ENCODE data around the gene PTPRN2.

PTPRN2 gene

DNA sequence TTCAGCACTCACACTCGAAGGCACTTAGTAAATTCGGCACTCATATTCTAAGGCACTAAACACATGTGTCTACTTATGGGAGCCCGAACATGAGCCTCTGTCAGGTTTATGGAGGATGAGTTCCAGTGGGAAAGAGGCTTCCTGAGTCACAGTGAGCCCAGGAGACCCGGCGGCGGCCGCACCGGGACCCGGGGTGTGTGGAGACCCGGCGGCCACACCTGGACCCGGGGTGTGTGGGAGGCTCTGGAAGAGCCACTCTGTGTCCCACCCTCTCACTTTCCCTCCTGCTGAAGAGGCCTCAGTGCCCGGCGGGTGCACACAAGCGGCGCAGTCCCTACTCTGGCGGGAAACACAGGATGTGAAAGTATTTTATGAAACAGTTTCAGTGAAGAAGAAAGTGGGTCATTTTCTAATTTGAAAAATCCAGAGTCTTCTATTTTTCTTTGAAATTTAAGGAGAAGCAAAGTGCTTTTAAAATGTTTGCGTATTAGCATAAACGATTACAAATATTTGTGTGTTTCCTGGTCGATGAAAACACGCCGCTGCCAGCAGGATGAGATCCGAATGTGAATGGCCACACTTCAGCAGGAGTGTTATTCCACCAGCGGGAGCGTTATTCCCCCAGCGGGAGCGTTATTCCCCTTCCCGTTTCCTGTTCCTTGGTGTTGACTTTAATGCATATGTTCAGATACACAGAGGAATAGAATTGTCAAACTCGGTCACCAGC lies 625.7 kb downstream of the PTPRN2 start:
- DNase-seq (ENCODE audit: low read depth) = no peak
- no peak overlapping the region for H3K4me3 ChIP-seq (ENCODE audit: low read depth, low read length)
- no peak for TF ChIP-seq MYC (IDR thresholded peaks at IDR 0.05; ENCODE audit: low read depth, low read length)
- TF ChIP-seq, protein P1, sequence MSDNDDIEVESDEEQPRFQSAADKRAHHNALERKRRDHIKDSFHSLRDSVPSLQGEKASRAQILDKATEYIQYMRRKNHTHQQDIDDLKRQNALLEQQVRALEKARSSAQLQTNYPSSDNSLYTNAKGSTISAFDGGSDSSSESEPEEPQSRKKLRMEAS (IDR thresholded peaks at IDR 0.05; ENCODE audit: low read depth, low read length) = no peak
- TF ChIP-seq, protein P2, sequence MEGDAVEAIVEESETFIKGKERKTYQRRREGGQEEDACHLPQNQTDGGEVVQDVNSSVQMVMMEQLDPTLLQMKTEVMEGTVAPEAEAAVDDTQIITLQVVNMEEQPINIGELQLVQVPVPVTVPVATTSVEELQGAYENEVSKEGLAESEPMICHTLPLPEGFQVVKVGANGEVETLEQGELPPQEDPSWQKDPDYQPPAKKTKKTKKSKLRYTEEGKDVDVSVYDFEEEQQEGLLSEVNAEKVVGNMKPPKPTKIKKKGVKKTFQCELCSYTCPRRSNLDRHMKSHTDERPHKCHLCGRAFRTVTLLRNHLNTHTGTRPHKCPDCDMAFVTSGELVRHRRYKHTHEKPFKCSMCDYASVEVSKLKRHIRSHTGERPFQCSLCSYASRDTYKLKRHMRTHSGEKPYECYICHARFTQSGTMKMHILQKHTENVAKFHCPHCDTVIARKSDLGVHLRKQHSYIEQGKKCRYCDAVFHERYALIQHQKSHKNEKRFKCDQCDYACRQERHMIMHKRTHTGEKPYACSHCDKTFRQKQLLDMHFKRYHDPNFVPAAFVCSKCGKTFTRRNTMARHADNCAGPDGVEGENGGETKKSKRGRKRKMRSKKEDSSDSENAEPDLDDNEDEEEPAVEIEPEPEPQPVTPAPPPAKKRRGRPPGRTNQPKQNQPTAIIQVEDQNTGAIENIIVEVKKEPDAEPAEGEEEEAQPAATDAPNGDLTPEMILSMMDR (IDR thresholded peaks at IDR 0.05; ENCODE audit: low read depth, low read length) = no peak
- TF ChIP-seq POLR2A (IDR thresholded peaks at IDR 0.05; ENCODE audit: extremely low read depth, insufficient read length) = no peak

DNA sequence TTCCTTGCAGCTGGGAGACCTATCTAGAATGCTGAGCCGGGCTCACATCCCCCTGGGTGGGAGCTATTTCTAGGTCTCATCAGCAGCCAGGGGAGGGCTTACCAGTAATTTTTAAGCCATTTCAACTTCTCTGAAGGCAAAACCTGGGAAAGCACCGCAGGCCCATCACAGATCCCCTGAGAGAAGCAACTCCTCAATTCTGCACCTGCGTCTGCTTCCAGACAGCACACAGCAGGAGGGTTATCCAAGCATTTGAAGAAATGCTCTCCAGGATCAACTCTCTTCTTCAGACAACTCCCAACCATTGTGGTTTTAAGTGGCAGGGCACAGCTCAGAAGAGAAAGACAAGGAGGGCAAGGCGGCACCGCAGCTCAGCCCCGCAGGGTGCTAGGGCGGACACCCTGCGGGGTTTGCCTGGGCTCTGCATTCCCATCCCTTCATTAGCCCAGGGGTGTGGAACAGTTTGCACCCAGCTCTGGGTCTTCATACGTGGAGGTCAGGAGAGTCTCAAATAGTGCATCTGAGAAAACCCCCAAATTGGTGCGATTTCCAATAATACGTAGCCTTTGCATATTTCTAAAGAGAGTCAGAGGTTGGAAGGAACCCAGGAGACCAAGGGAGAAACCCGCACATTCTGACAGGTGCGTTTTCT lies 632.1 kb downstream of the PTPRN2 start:
- DNase-seq (ENCODE audit: low read depth) = no peak
- TF ChIP-seq, protein P2 (IDR thresholded peaks at IDR 0.05; ENCODE audit: low read depth, low read length) = no peak
- TF ChIP-seq MYC (IDR thresholded peaks at IDR 0.05; ENCODE audit: low read depth, low read length) = no peak
- no peak for TF ChIP-seq POLR2A (IDR thresholded peaks at IDR 0.05; ENCODE audit: extremely low read depth, insufficient read length)
- TF ChIP-seq, protein P1 (IDR thresholded peaks at IDR 0.05; ENCODE audit: low read depth, low read length) = no peak
- no peak overlapping the region for H3K4me3 ChIP-seq (ENCODE audit: low read depth, low read length)

DNA sequence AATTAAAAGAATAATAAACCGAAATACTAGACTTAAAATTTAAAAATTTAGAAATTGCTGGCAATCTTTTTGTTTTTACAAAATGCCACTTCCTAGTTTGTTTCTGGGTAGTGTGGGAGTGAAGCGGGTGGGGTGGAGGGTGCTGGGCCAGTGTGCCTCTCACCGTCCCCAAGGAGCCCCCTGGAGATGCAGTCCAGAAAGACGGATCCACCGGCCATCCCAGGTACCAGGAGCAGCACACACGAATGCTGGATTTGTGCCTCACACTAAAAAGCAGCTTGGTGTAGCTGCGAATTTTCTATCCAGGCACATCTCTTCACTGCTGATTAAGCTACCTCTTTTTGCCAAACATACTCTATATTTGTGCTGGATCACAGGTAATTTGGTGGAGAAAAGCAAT lies 632.7 kb downstream of the PTPRN2 start:
- DNase-seq (ENCODE audit: low read depth) = no peak
- TF ChIP-seq, protein P1 (IDR thresholded peaks at IDR 0.05; ENCODE audit: low read depth, low read length) = no peak
- TF ChIP-seq MYC (IDR thresholded peaks at IDR 0.05; ENCODE audit: low read depth, low read length) (no peak), POLR2A (IDR thresholded peaks at IDR 0.05; ENCODE audit: extremely low read depth, insufficient read length) (no peak)
- TF ChIP-seq, protein P2 (IDR thresholded peaks at IDR 0.05; ENCODE audit: low read depth, low read length) = no peak
- H3K4me3 ChIP-seq (ENCODE audit: low read depth, low read length) = no peak overlapping the region

DNA sequence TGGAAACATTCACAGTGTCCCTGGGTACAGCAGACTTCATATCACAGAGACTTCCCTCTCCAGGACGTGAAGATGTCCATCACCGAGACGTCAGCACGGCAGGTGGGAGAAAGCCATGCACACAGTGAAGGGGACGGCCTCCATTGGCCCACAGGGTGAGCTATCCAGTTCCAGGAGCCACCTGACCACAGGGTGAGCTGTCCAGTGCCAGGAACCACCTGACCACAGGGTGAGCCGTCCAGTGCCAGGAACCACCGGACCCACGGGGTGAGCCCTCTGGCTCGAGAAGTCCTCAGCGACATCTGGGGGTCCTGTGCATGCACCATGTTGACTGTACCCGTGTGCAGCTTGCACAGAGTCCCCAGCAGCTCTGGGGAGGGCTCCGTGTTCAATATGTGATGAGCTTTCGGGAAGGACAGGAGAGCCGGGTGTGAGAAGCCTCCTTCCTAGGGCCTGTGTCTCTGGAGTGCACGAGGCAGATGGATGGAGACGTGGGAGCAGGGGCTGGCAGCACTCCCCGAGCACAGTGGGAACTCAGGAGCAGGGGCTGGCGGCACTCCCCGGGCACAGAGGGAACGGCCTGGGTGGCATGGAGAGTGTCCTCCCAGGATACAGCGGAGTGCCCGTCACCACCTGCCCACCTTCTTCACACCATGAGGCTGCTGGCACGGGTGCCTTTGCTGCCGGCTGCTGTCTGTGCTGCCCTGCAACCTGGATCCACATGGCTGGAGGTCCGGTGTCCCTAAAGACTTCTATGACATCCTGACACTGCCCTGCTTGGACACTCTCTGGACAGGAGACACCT lies 634.6 kb downstream of the PTPRN2 start:
- H3K4me3 ChIP-seq (ENCODE audit: low read depth, low read length) = no peak overlapping the region
- DNase-seq (ENCODE audit: low read depth) = no peak
- no peak for TF ChIP-seq POLR2A (IDR thresholded peaks at IDR 0.05; ENCODE audit: extremely low read depth, insufficient read length)
- TF ChIP-seq, protein P1 (IDR thresholded peaks at IDR 0.05; ENCODE audit: low read depth, low read length) = no peak
- TF ChIP-seq, protein P2 (IDR thresholded peaks at IDR 0.05; ENCODE audit: low read depth, low read length) = no peak
- no peak for TF ChIP-seq MYC (IDR thresholded peaks at IDR 0.05; ENCODE audit: low read depth, low read length)

DNA sequence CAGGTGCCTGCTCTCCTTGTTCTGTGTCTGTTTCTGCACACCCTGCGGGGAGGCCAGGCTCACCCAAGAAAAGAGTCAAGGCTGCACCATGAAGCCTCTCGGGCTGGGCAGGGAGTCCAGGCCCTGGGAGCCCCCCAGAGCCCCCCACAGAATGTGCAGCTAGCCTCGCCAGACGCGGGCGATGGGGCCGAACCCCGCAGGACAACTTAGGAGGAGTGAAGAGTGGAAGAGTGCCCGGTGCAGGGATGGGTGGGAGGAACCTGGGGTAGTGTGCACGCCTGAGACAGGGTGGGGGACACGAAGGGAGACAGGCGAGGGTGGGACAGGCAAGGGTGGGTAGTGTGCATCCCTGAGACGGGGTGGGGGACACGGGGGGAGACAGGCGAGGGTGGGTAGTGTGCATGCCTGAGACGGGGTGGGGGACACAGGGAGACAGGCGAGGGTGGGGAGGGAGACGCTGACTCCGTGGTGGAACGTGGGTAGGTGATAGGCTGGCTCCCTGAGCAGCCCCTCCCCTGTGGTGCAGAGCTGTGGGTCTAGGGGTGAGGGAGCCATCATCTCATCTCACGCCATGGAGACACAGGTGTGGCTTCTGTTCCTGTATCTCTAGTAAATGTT lies 635.5 kb downstream of the PTPRN2 start:
- TF ChIP-seq MYC (IDR thresholded peaks at IDR 0.05; ENCODE audit: low read depth, low read length) (no peak), POLR2A (IDR thresholded peaks at IDR 0.05; ENCODE audit: extremely low read depth, insufficient read length) (no peak)
- TF ChIP-seq, protein P2 (IDR thresholded peaks at IDR 0.05; ENCODE audit: low read depth, low read length) = no peak
- TF ChIP-seq, protein P1 (IDR thresholded peaks at IDR 0.05; ENCODE audit: low read depth, low read length) = no peak
- no peak overlapping the region for H3K4me3 ChIP-seq (ENCODE audit: low read depth, low read length)
- DNase-seq (ENCODE audit: low read depth) = no peak
